ENCODE measurements around the gene ELOA2.

The ELOA2 gene

GRCh38 chr18:47035156-47035671, at the start of gene ELOA2:
ELOA2 (minus strand) TSS chr18:47035621; CDS start chr18:47035264, 357 bp downstream.
- TF ChIP-seq CTCF (IDR thresholded peaks at IDR 0.05; ENCODE audit: low read length, missing control alignments), result no peak
- no peak for DNase-seq (ENCODE audit: low read depth)
- no peak within 1 kb of the TSS for H3K4me3 ChIP-seq (replicated peaks; ENCODE audit: low read depth, low read length)

GRCh38 chr18:47081578-47081977, 46.2 kb upstream of the ELOA2 start:
- DNase-seq (ENCODE audit: low read depth), result no peak
- TF ChIP-seq CTCF (IDR thresholded peaks at IDR 0.05; ENCODE audit: low read length, missing control alignments), result no peak
- no peak overlapping the region for H3K4me3 ChIP-seq (replicated peaks; ENCODE audit: low read depth, low read length)

- no peak for DNase-seq (ENCODE audit: low read depth)
- no peak for TF ChIP-seq CTCF (IDR thresholded peaks at IDR 0.05; ENCODE audit: low read length, missing control alignments)
Measured at GRCh38 chr18:47080872-47081271, 45.5 kb upstream of the ELOA2 start.

GRCh38 chr18:47077111-47077510, 41.7 kb upstream of the ELOA2 start:
- TF ChIP-seq CTCF (IDR thresholded peaks at IDR 0.05; ENCODE audit: low read length, missing control alignments), result no peak

More at GRCh38 chr18:47080872-47081271, 45.5 kb upstream of the ELOA2 start:
- no peak overlapping the region for H3K4me3 ChIP-seq (replicated peaks; ENCODE audit: low read depth, low read length)

GRCh38 chr18:47075098-47075883, 39.9 kb upstream of the ELOA2 start:
- no peak for DNase-seq (ENCODE audit: low read depth)
- TF ChIP-seq CTCF (IDR thresholded peaks at IDR 0.05; ENCODE audit: low read length, missing control alignments), result no peak
- H3K4me3 ChIP-seq (replicated peaks; ENCODE audit: low read depth, low read length), result no peak overlapping the region

More at GRCh38 chr18:47077111-47077510, 41.7 kb upstream of the ELOA2 start:
- DNase-seq (ENCODE audit: low read depth), result no peak
- H3K4me3 ChIP-seq (replicated peaks; ENCODE audit: low read depth, low read length), result no peak overlapping the region

GRCh38 chr18:47067648-47068047, 32.2 kb upstream of the ELOA2 start:
- H3K4me3 ChIP-seq (replicated peaks; ENCODE audit: low read depth, low read length), result no peak overlapping the region
- no peak for TF ChIP-seq CTCF (IDR thresholded peaks at IDR 0.05; ENCODE audit: low read length, missing control alignments)
- DNase-seq (ENCODE audit: low read depth), result no peak

Measured in fibroblast of pulmonary artery (primary cell).